Measurements from ENCODE around the gene CMIP. TPM values are rescaled to one million over a fixed set of nuclear protein-coding genes. Genes with fewer than 3 reads are reported as not detected.

Gene CMIP
- total RNA-seq, 3 donors from 2014 or later: 14.9 to 23.9 (median 17.6) TPM

GRCh38 chr16:81555660-81556059 lies 111.1 kb downstream of the CMIP start:
- no peak overlapping the region for H3K4me3 ChIP-seq
- TF ChIP-seq CTCF (IDR thresholded peaks at IDR 0.05) (no peak), POLR2A (IDR thresholded peaks at IDR 0.05) (no peak), POLR2AphosphoS5 (IDR thresholded peaks at IDR 0.05) (no peak)
- intact Hi-C loops (cut with DNase I; ENCODE audit: low total_unique reads): loop anchor here (5.0 kb wide), 1 partner anchor 102 kb away; no protein-coding TSS in a partner anchor
- H3K27ac ChIP-seq: no peak overlapping the region
- H3K36me3 ChIP-seq: no peaks in the 10 kb centered on the region
- no peak for DNase-seq (ENCODE audit: low spot score in 2 of 2)
- peaks cover 5 to 12% of the 10 kb centered on the region in 2 donors for H3K4me1 ChIP-seq
- H3K9me3 ChIP-seq: no peaks in the 10 kb centered on the region
- H3K27me3 ChIP-seq: no peaks in the 10 kb centered on the region

GRCh38 chr16:81556715-81557284 lies 112.2 kb downstream of the CMIP start:
- Histone ChIP-seq H3K4me3 (no peak overlapping the region), H3K27ac (no peak overlapping the region), H3K4me1 (peaks cover 5 to 12% of the 10 kb centered on the region in 2 donors), H3K27me3 (no peaks in the 10 kb centered on the region), H3K9me3 (no peaks in the 10 kb centered on the region), H3K36me3 (no peaks in the 10 kb centered on the region)
- intact Hi-C loops (cut with DNase I; ENCODE audit: low total_unique reads): loop anchor here (5.0 kb wide), 1 partner anchor 101 kb away; no protein-coding TSS in a partner anchor
- TF ChIP-seq CTCF (IDR thresholded peaks at IDR 0.05) (no peak), POLR2AphosphoS5 (IDR thresholded peaks at IDR 0.05) (no peak), POLR2A (IDR thresholded peaks at IDR 0.05) (no peak)
- no peak for DNase-seq (ENCODE audit: low spot score in 2 of 2)

- DNase-seq (ENCODE audit: low spot score in 2 of 2): no peak
- no peaks in the 10 kb centered on the region for H3K36me3 ChIP-seq
- H3K4me3 ChIP-seq: no peak overlapping the region
- peak overlapping the region; percentile 70 to 74 for H3K27ac ChIP-seq
- TF ChIP-seq CTCF (IDR thresholded peaks at IDR 0.05): no peak
- no peak for TF ChIP-seq POLR2AphosphoS5 (IDR thresholded peaks at IDR 0.05)
- TF ChIP-seq POLR2A (IDR thresholded peaks at IDR 0.05): no peak
- intact Hi-C loops (cut with DNase I; ENCODE audit: low total_unique reads): loop anchor here (5.0 kb wide), 1 partner anchor 99 kb away; no protein-coding TSS in a partner anchor
- H3K27me3 ChIP-seq: no peaks in the 10 kb centered on the region
- H3K9me3 ChIP-seq: no peaks in the 10 kb centered on the region
- peaks cover 2 to 10% of the 10 kb centered on the region in 2 donors for H3K4me1 ChIP-seq
Observed at GRCh38 chr16:81558077-81558443, 113.5 kb downstream of the CMIP start.

GRCh38 chr16:81558444-81559175 lies 114.0 kb downstream of the CMIP start:
- H3K36me3 ChIP-seq: no peaks in the 10 kb centered on the region

More at GRCh38 chr16:81558444-81559175, 114.0 kb downstream of the CMIP start:
- peaks cover 0 to 6% of the 10 kb centered on the region in 2 donors for H3K4me1 ChIP-seq
- H3K4me3 ChIP-seq: no peak overlapping the region
- DNase-seq (ENCODE audit: low spot score in 2 of 2): peak; percentile 66 to 69
- no peaks in the 10 kb centered on the region for H3K27me3 ChIP-seq
- peak overlapping the region; percentile 70 to 74 for H3K27ac ChIP-seq
- intact Hi-C loops (cut with DNase I; ENCODE audit: low total_unique reads): loop anchor here (5.0 kb wide), 1 partner anchor 99 kb away; no protein-coding TSS in a partner anchor
- TF ChIP-seq POLR2AphosphoS5 (IDR thresholded peaks at IDR 0.05): no peak
- TF ChIP-seq CTCF (IDR thresholded peaks at IDR 0.05): peak in 2 of 3 donors; percentile 22
- no peaks in the 10 kb centered on the region for H3K9me3 ChIP-seq
